Skeletal muscle satellite cell (primary cell): ENCODE measurements around the gene KRT37.
"Not testable (repeated sequence)": the region's sequence is repeated elsewhere in the genome, so short reads cannot be mapped to it uniquely, and the experiment has no call there.

ENCODE experiments used
- H3K27me3 ChIP-seq: 2 replicates; pipeline ENCODE4 v1.7.0; 2013; ENCODE audit warnings: low read length; ENCODE audit not compliant: control insufficient read depth, insufficient read depth
- H3K36me3 ChIP-seq: 2 replicates; pipeline ENCODE4 v1.7.0; 2013; ENCODE audit warnings: mild to moderate bottlenecking, control low read depth, low read length; ENCODE audit not compliant: insufficient read depth
- H3K4me1 ChIP-seq: 2 replicates; pipeline ENCODE4 v1.7.0; 2013; ENCODE audit warnings: low read length; ENCODE audit not compliant: control insufficient read depth, insufficient read depth
- H3K4me2 ChIP-seq: 2 replicates; pipeline ENCODE4 v1.7.0; 2013; ENCODE audit warnings: mild to moderate bottlenecking, low read length
- H3K4me3 ChIP-seq: 2 replicates; pipeline ENCODE4 v1.7.0; 2013; ENCODE audit warnings: low read length
- H3K9ac ChIP-seq: 2 replicates; pipeline ENCODE4 v1.7.0; 2013; ENCODE audit warnings: mild to moderate bottlenecking, low read depth, low read length, moderate library complexity
- H3K9me3 ChIP-seq: replicated peaks from 2 replicates; pipeline ENCODE4 v1.7.0; 2013; ENCODE audit warnings: mild to moderate bottlenecking, control low read depth, low read length
- small RNA-seq: library from RNA; depleted of rRNA; stranded (forward); fragments of <200 nt; gene quantifications from one replicate; pipeline ENCODE3, GENCODE V24; 2012

Gene KRT37

GRCh38 chr17:41390411-41390938, 33.9 kb downstream of the KRT37 start:
- Histone ChIP-seq H3K9me3 (no peaks in the 10 kb centered on the region), H3K36me3 (no peaks in the 10 kb centered on the region), H3K4me3 (no peak overlapping the region), H3K4me1 (peaks cover 12% of the 10 kb centered on the region), H3K27me3 (no peaks in the 10 kb centered on the region), H3K9ac (no peak overlapping the region), H3K4me2 (no peak overlapping the region)

GRCh38 chr17:41387670-41388069, 36.7 kb downstream of the KRT37 start:
- H3K9ac ChIP-seq, result no peak overlapping the region
- H3K4me2 ChIP-seq, result no peak overlapping the region
- H3K4me1 ChIP-seq, result peaks cover 10% of the 10 kb centered on the region
- H3K9me3 ChIP-seq, result no peaks in the 10 kb centered on the region
- no peak overlapping the region for H3K4me3 ChIP-seq
- no peaks in the 10 kb centered on the region for H3K27me3 ChIP-seq
- no peaks in the 10 kb centered on the region for H3K36me3 ChIP-seq

GRCh38 chr17:41386227-41386626, 38.2 kb downstream of the KRT37 start:
- Histone ChIP-seq H3K27me3 (no peaks in the 10 kb centered on the region), H3K4me1 (peaks cover 16% of the 10 kb centered on the region), H3K4me2 (no peak overlapping the region), H3K4me3 (no peak overlapping the region), H3K9ac (no peak overlapping the region), H3K36me3 (no peaks in the 10 kb centered on the region), H3K9me3 (no peaks in the 10 kb centered on the region)

GRCh38 chr17:41383690-41384089, 40.7 kb downstream of the KRT37 start:
- no peaks in the 10 kb centered on the region for H3K9me3 ChIP-seq
- no peak overlapping the region for H3K4me3 ChIP-seq
- H3K4me1 ChIP-seq, result peaks cover 33% of the 10 kb centered on the region
- peaks cover 2% of the 10 kb centered on the region for H3K36me3 ChIP-seq
- H3K9ac ChIP-seq, result no peak overlapping the region
- H3K4me2 ChIP-seq, result no peak overlapping the region
- no peaks in the 10 kb centered on the region for H3K27me3 ChIP-seq

GRCh38 chr17:41382394-41382793, 42.0 kb downstream of the KRT37 start:
- Histone ChIP-seq H3K4me1 (peaks cover 45% of the 10 kb centered on the region), H3K27me3 (no peaks in the 10 kb centered on the region), H3K9me3 (no peaks in the 10 kb centered on the region), H3K4me3 (no peak overlapping the region), H3K36me3 (peaks cover 5% of the 10 kb centered on the region), H3K4me2 (peak overlapping the region; percentile 5), H3K9ac (peak overlapping the region; percentile 25)

- H3K9ac ChIP-seq, result peak within 1 kb of the TSS; percentile 25
- not testable (repeated sequence) for H3K27me3 ChIP-seq, H3K36me3 ChIP-seq, H3K4me3 ChIP-seq, H3K9me3 ChIP-seq
- peak within 1 kb of the TSS; percentile 5 for H3K4me2 ChIP-seq
- peaks cover 49% of the 10 kb centered on the region for H3K4me1 ChIP-seq
Observed at GRCh38 chr17:41381943-41382342, 42.4 kb downstream of the KRT37 start, which contains the start of gene KRT34. KRT34 (minus strand) TSS chr17:41382306; CDS start chr17:41382246, 60 bp downstream.

- peaks cover 52% of the 10 kb centered on the region for H3K4me1 ChIP-seq
- peak overlapping the region; percentile 46 for H3K4me2 ChIP-seq
- not testable (repeated sequence) for H3K9me3 ChIP-seq, H3K4me3 ChIP-seq, H3K27me3 ChIP-seq, H3K36me3 ChIP-seq
- H3K9ac ChIP-seq, result peak overlapping the region; percentile 46
Observed at GRCh38 chr17:41380091-41380490, 44.3 kb downstream of the KRT37 start.

GRCh38 chr17:41377546-41377945, 46.8 kb downstream of the KRT37 start:
- peaks cover 49% of the 10 kb centered on the region for H3K4me1 ChIP-seq

More at GRCh38 chr17:41377546-41377945, 46.8 kb downstream of the KRT37 start:
- Histone ChIP-seq H3K4me3 (no peak overlapping the region), H3K27me3 (no peaks in the 10 kb centered on the region), H3K9ac (peak overlapping the region; percentile 24), H3K9me3 (no peaks in the 10 kb centered on the region), H3K4me2 (no peak overlapping the region), H3K36me3 (peaks cover 5% of the 10 kb centered on the region)

Small RNA genes lying within 50 kb of the gene (small RNA-seq; reads per million reads assigned to genes)
- 18.3 reads per million, percentile 93 among the genes with 10 or more reads in this experiment for gene RNU2-32P
